SK-N-SH (cell line): ENCODE measurements around the gene RBM19. TPM values are rescaled to one million over a fixed set of nuclear protein-coding genes. Genes with fewer than 3 reads are reported as not detected.

Experiments
- CTCF ChIA-PET: fragments of 300-600, 350-600 bp; formaldehyde crosslinking; extraction: SDS; loops from one replicate; lab custom pipeline; 2021; lab: Yijun Ruan, JAX
- POLR2A ChIA-PET: fragments of 350-600 bp; sonication (Branson Sonifier 250); formaldehyde crosslinking; extraction: SDS; loops from one replicate; lab custom pipeline; 2020; ENCODE audit warnings: antibody characterized with exemption, inconsistent platforms; lab: Yijun Ruan, JAX
- DNase-seq: peaks from one replicate; pipeline ENCODE4 v3.0.0; 2012
- H2AFZ ChIP-seq: fragments of 200-600 bp; sonication (generic); 2 replicates; pipeline ENCODE4 v1.8.1; 2016; ENCODE audit warnings: antibody characterized with exemption, mild to moderate bottlenecking, low read depth
- H3F3A ChIP-seq: fragments of 200-600 bp; sonication (generic); replicated peaks from 2 replicates; pipeline ENCODE3; 2016; ENCODE audit warnings: antibody characterized with exemption, mild to moderate bottlenecking; ENCODE audit not compliant: insufficient read depth
- H3K27ac ChIP-seq, 2 experiments: fragments of 200-500 bp in 1 of 2; fragments of 200-600 bp in 1 of 2; sonication (Bioruptor generic) in 1 of 2; sonication (generic), shearing (Covaris generic) in 1 of 2; 2 replicates each; pipeline versions ENCODE4 v1.5.1 to v1.6.1; 2014 to 2016; ENCODE audit warnings: low read depth in 2 of 2, inconsistent platforms in 1 of 2, low read length in 1 of 2, mild to moderate bottlenecking in 1 of 2, mixed read lengths in 1 of 2
- H3K27me3 ChIP-seq: fragments of 200-600 bp; sonication (generic), shearing (Covaris generic); 2 replicates; pipeline ENCODE4 v1.6.1; 2016; ENCODE audit warnings: mixed run types; ENCODE audit not compliant: insufficient read depth
- H3K36me3 ChIP-seq, 2 experiments: fragments of 200-500 bp in 1 of 2; fragments of 200-600 bp in 1 of 2; sonication (Bioruptor generic) in 1 of 2; sonication (generic) in 1 of 2; replicated peaks in 1 of 2; 2 replicates each; pipeline versions ENCODE3 to v1.5.1; 2014 to 2016; ENCODE audit warnings: low read length in 1 of 2, mild to moderate bottlenecking in 1 of 2; ENCODE audit not compliant: insufficient read depth in 2 of 2, control insufficient read depth in 1 of 2
- H3K4me1 ChIP-seq, 2 experiments: fragments of 200-500 bp in 1 of 2; fragments of 200-600 bp in 1 of 2; sonication (Bioruptor generic) in 1 of 2; sonication (generic), shearing (Covaris generic) in 1 of 2; 2 replicates each; pipeline versions ENCODE4 v1.5.1 to v1.6.1; 2014 to 2016; ENCODE audit warnings: low read depth in 1 of 2, low read length in 1 of 2, mixed run types in 1 of 2; ENCODE audit not compliant: insufficient read depth in 2 of 2, control insufficient read depth in 1 of 2
- H3K4me2 ChIP-seq: fragments of 200-600 bp; sonication (generic), shearing (Covaris generic); 2 replicates; pipeline ENCODE4 v1.6.1; 2017; ENCODE audit warnings: mixed run types
- H3K4me3 ChIP-seq, 2 experiments: fragments of 200-500 bp in 1 of 2; fragments of 200-600 bp in 1 of 2; sonication (Bioruptor generic) in 1 of 2; sonication (generic), shearing (Covaris generic) in 1 of 2; 2 replicates each; pipeline versions ENCODE4 v1.5.1 to v1.8.1; 2014 to 2016; ENCODE audit warnings: low read depth in 2 of 2, inconsistent platforms in 1 of 2, low read length in 1 of 2, mild to moderate bottlenecking in 1 of 2, mixed read lengths in 1 of 2, moderate library complexity in 1 of 2
- H3K79me2 ChIP-seq: fragments of 200-600 bp; sonication (generic); 2 replicates; pipeline ENCODE4 v1.8.1; 2017; ENCODE audit warnings: mild to moderate bottlenecking; ENCODE audit not compliant: insufficient read depth
- H3K9ac ChIP-seq: fragments of 200-600 bp; sonication (generic); 2 replicates; pipeline ENCODE4 v1.6.1; 2017; ENCODE audit warnings: mixed run types
- H3K9me2 ChIP-seq: fragments of 200-600 bp; sonication (generic); 2 replicates; pipeline ENCODE4 v1.6.1; 2017; ENCODE audit warnings: mixed run types
- H3K9me3 ChIP-seq: fragments of 200-600 bp; sonication (generic); 2 replicates; pipeline ENCODE4 v1.6.1; 2017; ENCODE audit warnings: mixed run types, mild to moderate bottlenecking, moderate library complexity
- H4K20me1 ChIP-seq: fragments of 200-600 bp; sonication (generic); 2 replicates; pipeline ENCODE4 v1.6.1; 2017; ENCODE audit warnings: mild to moderate bottlenecking, mixed run types; ENCODE audit not compliant: insufficient read depth
- CTCF ChIP-seq: fragments of 200-600 bp; sonication (generic); IDR thresholded peaks from 2 replicates; pipeline ENCODE4 v1.6.1; 2017; ENCODE audit warnings: antibody characterized with exemption, mild to moderate bottlenecking, moderate library complexity
- EP300 ChIP-seq, 2 experiments: IDR thresholded peaks; 2 replicates each; pipeline versions ENCODE4 v1.4.0 to v1.6.1; 2012; ENCODE audit warnings: borderline replicate concordance in 1 of 2, low read depth in 1 of 2, low read length in 1 of 2
- FOSL2 ChIP-seq: IDR thresholded peaks from 2 replicates; pipeline ENCODE4 v1.4.0; 2012; ENCODE audit warnings: low read depth, mild to moderate bottlenecking, moderate library complexity, borderline replicate concordance
- FOXJ3 ChIP-seq: sonication (generic); formaldehyde crosslinking; IDR thresholded peaks from 2 replicates; pipeline ENCODE4 v1.5.1; 2020; ENCODE audit warnings: mild to moderate bottlenecking, missing genetic modification reagents
- IRF3 ChIP-seq: fragments of 150-350 bp; IDR thresholded peaks from 2 replicates; pipeline ENCODE4 v1.6.1; 2016; ENCODE audit warnings: mild to moderate bottlenecking, low read depth, low read length
- MXI1 ChIP-seq: IDR thresholded peaks from 2 replicates; pipeline ENCODE4 v1.6.1; 2012; ENCODE audit warnings: mild to moderate bottlenecking, low read depth, low read length, improper control_type of control experiment
- RCOR1 ChIP-seq: fragments of 150-350 bp; IDR thresholded peaks from 2 replicates; pipeline ENCODE4 v1.6.1; 2017; ENCODE audit warnings: antibody characterized with exemption, low read length
- RFX5 ChIP-seq: IDR thresholded peaks from 2 replicates; pipeline ENCODE4 v1.6.1; 2012; ENCODE audit warnings: mild to moderate bottlenecking, improper control_type of control experiment, low read length
- SIN3A ChIP-seq: IDR thresholded peaks from 2 replicates; pipeline ENCODE4 v1.6.1; 2012; ENCODE audit warnings: low read depth, mild to moderate bottlenecking, low read length, moderate library complexity, borderline replicate concordance
- TAF1 ChIP-seq: IDR thresholded peaks from 2 replicates; pipeline ENCODE4 v1.6.1; 2012; ENCODE audit warnings: low read depth, mild to moderate bottlenecking, low read length, moderate library complexity, borderline replicate concordance
- USF2 ChIP-seq: fragments of 150-350 bp; IDR thresholded peaks from 2 replicates; pipeline ENCODE4 v1.6.1; 2017; ENCODE audit warnings: antibody characterized with exemption, low read length, low read depth, borderline replicate concordance
- YY1 ChIP-seq: IDR thresholded peaks from 2 replicates; pipeline ENCODE4 v1.4.0; 2012; ENCODE audit warnings: low read depth, mild to moderate bottlenecking
- ZBTB33 ChIP-seq: IDR thresholded peaks from 2 replicates; pipeline ENCODE4 v1.4.0; 2012; ENCODE audit warnings: low read depth, borderline replicate concordance
- WGBS: methylation state at CpG from one replicate; pipeline ENCODE4 v1.1.6; 2017; ENCODE audit warnings: low lambda C conversion rate; 5-methylcytosine and 5-hydroxymethylcytosine counted together
- polyA plus RNA-seq, 3 experiments: library from polyadenylated mRNA; depleted of rRNA; stranded (reverse); fragments of >200 nt; gene quantifications; 2 replicates each; pipeline ENCODE4 v1.2.3, GENCODE V29; 2012

RBM19 gene
- polyA plus RNA-seq, 1 of the 3 experiments (the other 2 are of a cell fraction) = 16.6 TPM

GRCh38 chr12:113990250-113991223 lies 24.4 kb upstream of the RBM19 start (continued):
- no peak for TF ChIP-seq SIN3A
- TF ChIP-seq, all 33 proteins: peak for 0

GRCh38 chr12:113988976-113989375 lies 22.9 kb upstream of the RBM19 start:
- Histone ChIP-seq H3K4me1 (no peaks in the 10 kb centered on the region), H4K20me1 (no peaks in the 10 kb centered on the region), H3K36me3 (no peaks in the 10 kb centered on the region), H3K9me3 (no peaks in the 10 kb centered on the region), H3K4me3 (no peak overlapping the region), H3K79me2 (no peaks in the 10 kb centered on the region), H3K9ac (no peak overlapping the region), H3K27me3 (peaks cover 22% of the 10 kb centered on the region; the same call in 1 of the 2 replicates), H3K9me2 (no peaks in the 10 kb centered on the region), H3K4me2 (no peak overlapping the region), H3K27ac (no peak overlapping the region), H2AFZ (no peak overlapping the region), H3F3A (no peaks in the 10 kb centered on the region)
- 3% methylated on average over 4 of the region's 4 CpGs for WGBS
- TF ChIP-seq ZBTB33 = no peak
- no peak for TF ChIP-seq EP300 (IDR thresholded peaks at IDR 0.05; ENCODE audit: borderline replicate concordance in 1 of 2, low read depth in 1 of 2, low read length in 1 of 2)
- no peak for TF ChIP-seq USF2
- TF ChIP-seq MXI1 = no peak
- TF ChIP-seq TAF1 = no peak
- no peak for TF ChIP-seq FOXJ3
- TF ChIP-seq YY1 = no peak
- TF ChIP-seq IRF3 = no peak
- TF ChIP-seq RCOR1 = no peak
- TF ChIP-seq CTCF = no peak
- no peak for TF ChIP-seq RFX5
- TF ChIP-seq FOSL2 = no peak
- POLR2A ChIA-PET = no interaction called here
- DNase-seq = no peak
- CTCF ChIA-PET = interaction anchor here (0.7 to 1.5 kb wide), 2 partner anchors 8 to 520 kb away, joined by 3 read pairs; no protein-coding TSS in a partner anchor
